Urothelium cell line (cell line): Measurements from ENCODE around the gene TM4SF5.

Experiments
- DNase-seq: peaks from one replicate; pipeline ENCODE4 v3.0.0; 2011; ENCODE audit warnings: low spot score, mixed read lengths
- FAIRE-seq: peaks from 2 replicates; lab custom pipeline; 2011; peaks lifted over from hg19 to GRCh38; lab: Jason Lieb, UNC

The TM4SF5 gene

GRCh38 chr17:4744999-4745969 is 26.4 kb upstream of the TM4SF5 start:
- DNase-seq (no peak), FAIRE-seq (no peak)

GRCh38 chr17:4747847-4748246 is 23.8 kb upstream of the TM4SF5 start:
- FAIRE-seq (no peak), DNase-seq (no peak)

GRCh38 chr17:4748686-4749085 is 23.0 kb upstream of the TM4SF5 start:
- DNase-seq (no peak), FAIRE-seq (no peak)

DNA sequence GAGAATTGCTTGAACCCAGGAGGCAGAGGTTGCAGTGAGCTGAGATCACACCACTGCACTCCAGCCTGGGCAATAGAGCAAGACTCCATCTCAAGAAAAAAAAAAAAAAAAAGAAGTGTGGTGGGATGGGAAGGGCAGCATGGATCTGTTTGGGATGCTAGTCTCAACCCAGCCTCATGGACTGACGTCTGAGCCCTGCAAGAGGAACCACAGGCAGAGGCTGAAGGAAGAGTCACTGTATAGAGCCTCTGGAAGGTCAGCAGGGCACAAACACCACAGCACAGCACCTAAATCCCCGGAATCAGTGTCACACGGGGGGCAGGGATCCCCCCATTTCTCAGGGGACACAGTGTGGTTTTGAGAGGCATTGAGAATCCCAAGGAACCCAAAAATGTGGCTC is 21.1 kb upstream of the TM4SF5 start:
- no peak for FAIRE-seq

GRCh38 chr17:4751932-4752331 is 19.8 kb upstream of the TM4SF5 start:
- FAIRE-seq: no peak
- DNase-seq: no peak

More for the DNA sequence above, 21.1 kb upstream of the TM4SF5 start:
- DNase-seq: no peak

DNA sequence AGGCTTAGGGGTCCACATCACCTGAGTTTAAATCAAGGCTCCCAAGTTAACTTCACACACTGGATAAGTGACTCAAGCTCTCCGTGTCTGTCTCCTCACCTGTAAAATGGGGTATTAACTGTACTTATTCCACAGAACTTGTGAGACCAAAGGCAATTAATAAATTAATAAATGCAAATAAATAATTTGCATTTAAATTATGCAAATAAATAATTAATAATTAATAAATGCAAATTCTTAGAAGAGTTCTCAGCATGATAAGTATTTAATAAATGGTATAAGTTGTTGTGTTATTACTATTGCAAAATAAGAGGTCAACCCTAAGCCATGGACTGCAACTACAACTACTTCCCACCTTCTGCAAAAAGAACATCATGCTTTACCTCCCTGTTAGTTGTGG is 18.3 kb upstream of the TM4SF5 start:
- no peak for DNase-seq
- FAIRE-seq: no peak

DNA sequence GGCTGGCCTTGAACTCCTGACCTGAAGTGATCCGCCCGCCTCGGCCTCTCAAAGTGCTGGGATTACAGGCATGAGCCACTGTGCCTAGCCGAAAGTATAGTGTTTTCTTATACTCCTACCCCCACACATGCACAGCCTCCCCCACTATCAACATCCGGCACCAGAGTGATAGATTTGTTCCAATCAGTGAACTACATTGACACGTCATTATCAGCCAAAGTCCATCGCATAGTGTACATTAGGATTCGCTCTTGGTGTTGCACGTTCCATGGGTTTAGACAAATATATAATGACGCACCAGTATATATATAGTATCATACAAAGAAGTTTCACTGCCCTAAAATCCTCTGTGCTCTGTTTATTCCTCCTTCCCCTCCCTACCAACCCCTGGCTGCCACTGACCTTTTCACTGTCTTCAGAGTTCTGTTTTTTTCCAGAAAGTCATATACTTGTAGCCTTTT is 11.9 kb upstream of the TM4SF5 start:
- FAIRE-seq: no peak

DNA sequence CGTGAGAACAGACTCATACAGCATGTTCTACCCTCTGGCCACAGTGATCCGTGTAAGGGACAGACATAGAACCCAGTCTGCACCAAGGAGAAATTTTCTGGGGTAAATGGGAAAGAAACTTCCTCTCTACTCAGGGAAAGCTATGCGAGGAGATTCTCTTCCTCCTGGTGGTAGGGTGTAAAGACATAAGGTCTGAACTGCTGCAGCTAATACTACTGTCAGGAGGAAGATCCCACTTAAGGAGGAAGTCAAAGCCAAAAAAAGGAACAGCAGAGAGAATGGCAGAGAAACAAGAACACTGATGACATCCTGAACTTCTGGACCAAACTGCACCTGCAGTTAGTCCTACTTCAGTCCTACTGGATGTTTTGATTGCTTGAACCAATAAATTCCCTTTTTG is 7.1 kb upstream of the TM4SF5 start:
- FAIRE-seq (no peak), DNase-seq (no peak)

More for the DNA sequence above, 11.9 kb upstream of the TM4SF5 start:
- DNase-seq: no peak

GRCh38 chr17:4766201-4766600 is 5.5 kb upstream of the TM4SF5 start:
- no peak for FAIRE-seq

DNA sequence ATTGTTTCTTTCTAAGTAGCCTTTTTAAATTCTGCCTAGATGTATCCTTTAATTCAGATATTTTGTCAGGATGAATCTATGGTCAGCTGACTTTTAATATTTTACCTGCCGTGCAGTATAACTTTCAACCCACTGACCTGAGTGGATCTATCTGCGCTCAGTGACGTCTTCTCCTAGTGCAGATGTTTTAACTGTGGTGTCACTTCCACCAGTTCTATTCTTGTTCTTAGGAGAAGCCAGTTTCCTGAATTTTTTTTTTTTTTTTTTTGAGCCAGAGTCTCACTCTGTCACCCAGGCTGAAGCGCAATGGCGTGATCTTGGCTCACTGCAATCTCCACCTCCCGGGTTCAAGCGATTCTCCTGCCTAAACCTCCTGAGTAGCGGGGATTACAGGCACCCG is 5.0 kb upstream of the TM4SF5 start:
- FAIRE-seq (no peak), DNase-seq (no peak)

More at GRCh38 chr17:4766201-4766600, 5.5 kb upstream of the TM4SF5 start:
- no peak for DNase-seq

DNA sequence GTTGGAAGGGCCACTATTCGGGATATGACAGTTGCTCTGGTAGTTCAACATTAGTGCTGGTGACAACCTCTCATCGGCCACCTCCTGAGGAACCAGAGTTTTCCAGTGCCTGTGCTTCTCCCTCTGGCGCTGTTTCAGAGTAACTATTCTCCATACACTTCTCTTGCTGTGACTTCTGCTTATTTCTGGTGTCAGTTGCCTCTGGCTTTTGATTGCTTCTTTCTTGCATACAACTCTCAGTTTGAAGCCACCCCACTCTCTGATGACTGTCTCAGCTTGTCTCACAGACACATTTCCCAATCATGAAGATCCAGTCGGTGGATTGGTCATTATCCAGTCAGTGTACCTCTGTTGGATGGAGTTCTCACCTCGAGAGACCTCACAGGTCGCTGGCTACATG is 3.4 kb upstream of the TM4SF5 start:
- DNase-seq: no peak
- no peak for FAIRE-seq

- no peak for FAIRE-seq
- no peak for DNase-seq
These were observed 2.1 kb upstream of the TM4SF5 start for GRCh38 chr17:4769628-4770027.

- DNase-seq: no peak
- FAIRE-seq: no peak
These were observed 538 bp downstream of the TM4SF5 start for GRCh38 chr17:4772235-4772613.

GRCh38 chr17:4777969-4778760 is 6.5 kb downstream of the TM4SF5 start:
- FAIRE-seq (no peak), DNase-seq (no peak)

- DNase-seq: no peak
- no peak for FAIRE-seq
These were observed 8.8 kb downstream of the TM4SF5 start for GRCh38 chr17:4780325-4780955.

- FAIRE-seq (no peak), DNase-seq (no peak)
These were observed 11.0 kb downstream of the TM4SF5 start for GRCh38 chr17:4782652-4783051.

DNA sequence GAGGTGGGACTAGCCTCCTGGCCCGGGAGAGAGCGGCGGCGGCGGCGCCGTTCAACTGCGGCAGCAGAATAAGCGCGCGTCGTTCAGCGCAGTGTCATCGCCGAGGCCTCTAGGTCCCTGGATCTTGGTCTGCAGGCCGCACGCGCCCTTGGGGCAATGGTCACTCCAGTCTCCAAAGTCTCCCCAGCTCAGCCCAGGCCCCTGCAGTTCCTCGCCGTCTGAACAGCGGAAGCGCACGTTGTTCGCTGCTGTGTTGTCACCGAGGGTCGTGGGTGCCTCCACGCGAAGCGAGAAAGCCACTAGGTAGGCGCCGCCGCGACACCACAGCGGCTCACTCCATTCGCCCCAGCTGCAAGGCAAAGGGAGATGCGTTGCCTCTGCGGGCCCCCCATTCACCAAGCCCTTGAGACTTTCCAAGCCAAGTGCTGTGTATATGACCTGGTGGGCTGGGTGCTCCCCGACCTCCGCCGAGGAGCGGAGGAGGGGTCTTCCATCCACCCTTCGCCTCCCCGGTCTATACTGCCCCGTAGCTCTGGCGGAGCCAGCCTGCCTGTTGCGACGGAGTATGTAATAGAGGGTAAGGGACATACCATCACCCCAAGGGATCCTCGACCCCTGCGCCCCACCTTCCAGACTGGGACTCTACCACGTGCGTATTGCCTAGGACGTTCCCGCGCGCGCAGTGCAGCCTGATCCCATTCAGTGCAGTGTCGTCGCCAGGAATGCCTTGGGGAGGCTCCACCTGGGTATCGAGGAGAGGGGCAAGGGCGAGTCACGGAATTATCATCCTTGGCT is 13.8 kb downstream of the TM4SF5 start:
- no peak for DNase-seq
- FAIRE-seq: peak; percentile 48

DNA sequence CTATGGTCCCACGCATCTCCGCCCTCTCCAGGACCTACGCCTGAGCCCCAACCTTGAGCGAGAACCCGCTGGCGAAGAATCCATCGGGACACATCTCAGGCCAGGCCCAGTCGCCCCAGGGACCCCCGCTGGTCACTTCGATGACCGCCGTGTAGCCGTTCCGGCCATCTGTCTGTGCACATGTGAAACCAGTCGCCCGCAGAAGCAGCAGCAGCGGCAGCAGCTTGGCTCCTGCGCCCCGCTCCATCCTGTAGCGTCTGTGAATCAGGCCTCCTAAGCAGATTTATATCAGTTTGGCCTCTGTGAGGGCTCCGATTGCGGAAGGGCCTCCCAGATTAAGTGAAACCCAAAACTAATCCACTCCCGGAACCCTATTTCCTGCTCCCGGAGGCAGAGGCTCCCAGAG is 14.4 kb downstream of the TM4SF5 start, which contains the start of gene VMO1:
TSS of gene VMO1 (minus strand) at position 259 of the 406 bp plus-strand sequence. CDS start at position 247, 12 bp downstream.
- DNase-seq (no peak), FAIRE-seq (no peak)

- DNase-seq (no peak), FAIRE-seq (no peak)
These were observed 14.8 kb downstream of the TM4SF5 start for GRCh38 chr17:4786516-4786915.

GRCh38 chr17:4788159-4788806 is 16.6 kb downstream of the TM4SF5 start:
- DNase-seq (no peak), FAIRE-seq (no peak)
